Measurements from ENCODE around the gene KIF15. TPM values are rescaled to one million over a fixed set of nuclear protein-coding genes. Genes with fewer than 3 reads are reported as not detected.

The KIF15 gene
- total and polyA plus RNA-seq, 2 experiments from 2014 or later, result 2.7 to 6.4 TPM

DNA sequence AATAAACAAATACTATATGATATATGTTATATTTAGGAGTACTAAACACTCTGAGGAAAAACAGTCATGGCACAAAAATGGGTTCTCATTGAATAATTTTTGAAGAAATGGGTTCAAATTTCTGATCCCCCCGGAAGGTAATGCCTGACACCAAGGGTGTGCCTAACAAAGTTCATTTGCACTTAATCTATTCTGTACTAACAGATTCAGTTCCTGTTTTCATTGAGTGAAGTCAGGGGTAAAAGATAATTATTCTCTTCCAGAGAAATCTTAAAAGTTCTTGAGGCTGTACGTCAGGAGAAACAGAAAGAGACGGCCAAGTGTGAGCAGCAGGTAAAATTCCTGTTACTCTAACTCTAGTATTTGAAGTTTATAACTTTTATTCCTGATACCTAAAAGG is 65.6 kb downstream of the KIF15 start:
- no peaks in the 10 kb centered on the region for H3K36me3 ChIP-seq
- TF ChIP-seq, protein P1, sequence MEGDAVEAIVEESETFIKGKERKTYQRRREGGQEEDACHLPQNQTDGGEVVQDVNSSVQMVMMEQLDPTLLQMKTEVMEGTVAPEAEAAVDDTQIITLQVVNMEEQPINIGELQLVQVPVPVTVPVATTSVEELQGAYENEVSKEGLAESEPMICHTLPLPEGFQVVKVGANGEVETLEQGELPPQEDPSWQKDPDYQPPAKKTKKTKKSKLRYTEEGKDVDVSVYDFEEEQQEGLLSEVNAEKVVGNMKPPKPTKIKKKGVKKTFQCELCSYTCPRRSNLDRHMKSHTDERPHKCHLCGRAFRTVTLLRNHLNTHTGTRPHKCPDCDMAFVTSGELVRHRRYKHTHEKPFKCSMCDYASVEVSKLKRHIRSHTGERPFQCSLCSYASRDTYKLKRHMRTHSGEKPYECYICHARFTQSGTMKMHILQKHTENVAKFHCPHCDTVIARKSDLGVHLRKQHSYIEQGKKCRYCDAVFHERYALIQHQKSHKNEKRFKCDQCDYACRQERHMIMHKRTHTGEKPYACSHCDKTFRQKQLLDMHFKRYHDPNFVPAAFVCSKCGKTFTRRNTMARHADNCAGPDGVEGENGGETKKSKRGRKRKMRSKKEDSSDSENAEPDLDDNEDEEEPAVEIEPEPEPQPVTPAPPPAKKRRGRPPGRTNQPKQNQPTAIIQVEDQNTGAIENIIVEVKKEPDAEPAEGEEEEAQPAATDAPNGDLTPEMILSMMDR (IDR thresholded peaks at IDR 0.05; ENCODE audit: low read depth, low read length), result no peak
- H3K9me3 ChIP-seq (ENCODE audit: low read depth), result no peaks in the 10 kb centered on the region
- no peak for DNase-seq (ENCODE audit: low read depth in 1 of 2, low spot score in 1 of 2)
- no peak overlapping the region for H3K27ac ChIP-seq
- peaks cover 14% of the 10 kb centered on the region for H3K4me1 ChIP-seq (ENCODE audit: low read depth)
- no peak overlapping the region for H3K4me3 ChIP-seq
- no peaks in the 10 kb centered on the region for H3K27me3 ChIP-seq

DNA sequence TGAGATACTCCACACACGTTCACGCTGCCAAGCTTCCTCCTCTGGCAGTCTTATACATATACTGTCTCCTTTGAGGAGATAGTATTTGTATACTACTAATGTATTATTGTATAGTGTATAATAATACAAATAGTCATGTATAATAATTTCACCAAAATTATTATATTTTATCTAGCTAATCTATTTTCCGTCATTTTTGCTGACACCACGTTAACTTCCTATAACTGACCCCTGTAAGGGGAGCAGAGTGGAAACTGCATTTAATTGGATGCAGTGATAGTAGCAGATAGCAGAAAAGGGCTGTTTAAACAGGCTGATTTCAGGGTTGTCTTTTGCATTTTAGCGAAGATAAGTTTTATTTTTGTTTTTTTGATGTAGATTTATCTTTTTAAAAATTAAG is 69.6 kb downstream of the KIF15 start:
- no peak overlapping the region for H3K4me3 ChIP-seq
- no peaks in the 10 kb centered on the region for H3K9me3 ChIP-seq (ENCODE audit: low read depth)
- peaks cover 25% of the 10 kb centered on the region for H3K4me1 ChIP-seq (ENCODE audit: low read depth)
- no peaks in the 10 kb centered on the region for H3K27me3 ChIP-seq
- no peaks in the 10 kb centered on the region for H3K36me3 ChIP-seq
- TF ChIP-seq, protein P1 (IDR thresholded peaks at IDR 0.05; ENCODE audit: low read depth, low read length), result no peak
- DNase-seq (ENCODE audit: low read depth in 1 of 2, low spot score in 1 of 2), result no peak
- peak overlapping the region; percentile 33 for H3K27ac ChIP-seq

DNA sequence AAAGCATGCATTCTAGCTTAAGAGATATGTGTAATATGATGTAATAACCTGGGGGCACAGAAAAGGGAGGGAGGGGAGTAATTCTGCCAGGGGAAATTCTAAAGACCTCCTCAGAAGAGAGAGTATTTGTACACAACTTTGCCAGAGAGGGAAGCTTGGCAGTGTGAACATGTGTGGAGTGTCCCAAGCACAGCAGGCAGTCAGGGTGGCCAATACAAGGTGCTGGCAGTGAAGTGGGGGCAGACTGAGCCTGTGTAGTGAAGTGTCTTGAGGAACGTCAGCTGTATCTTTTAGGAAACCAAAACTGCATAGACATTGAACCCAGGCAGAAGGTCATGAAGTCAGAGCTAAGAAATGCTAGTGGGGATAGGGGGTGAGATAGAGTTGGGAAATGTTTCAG is 70.4 kb downstream of the KIF15 start:
- Histone ChIP-seq H3K4me3 (no peak overlapping the region), H3K36me3 (no peaks in the 10 kb centered on the region)

DNA sequence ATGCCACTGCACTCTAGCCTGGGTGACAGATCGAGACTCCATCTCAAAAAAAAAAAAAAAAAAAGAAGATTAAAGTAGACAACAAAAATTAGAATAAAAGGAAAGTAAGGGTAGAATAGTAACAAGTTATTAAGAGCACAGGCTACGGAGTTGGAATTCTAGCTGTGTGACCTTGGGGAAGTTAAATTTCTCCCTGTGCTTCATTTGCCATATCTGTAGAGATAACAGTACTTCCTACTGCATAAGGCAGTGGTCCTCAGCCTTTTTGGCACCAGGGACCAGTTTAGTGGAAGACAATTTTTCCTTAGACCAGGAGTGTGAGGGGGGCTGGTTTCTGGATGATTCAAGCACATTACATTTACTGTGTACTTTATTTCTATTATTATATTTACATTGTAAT is 71.4 kb downstream of the KIF15 start:
- H3K27ac ChIP-seq, result no peak overlapping the region
- no peak overlapping the region for H3K4me3 ChIP-seq
- TF ChIP-seq, protein P1 (IDR thresholded peaks at IDR 0.05; ENCODE audit: low read depth, low read length), result no peak
- H3K27me3 ChIP-seq, result no peaks in the 10 kb centered on the region
- H3K4me1 ChIP-seq (ENCODE audit: low read depth), result peaks cover 25% of the 10 kb centered on the region
- no peak for DNase-seq (ENCODE audit: low read depth in 1 of 2, low spot score in 1 of 2)
- no peaks in the 10 kb centered on the region for H3K9me3 ChIP-seq (ENCODE audit: low read depth)
- no peaks in the 10 kb centered on the region for H3K36me3 ChIP-seq

More for the DNA sequence above, 70.4 kb downstream of the KIF15 start:
- no peak for DNase-seq (ENCODE audit: low read depth in 1 of 2, low spot score in 1 of 2)
- TF ChIP-seq, protein P1 (IDR thresholded peaks at IDR 0.05; ENCODE audit: low read depth, low read length), result no peak
- Histone ChIP-seq H3K9me3 (ENCODE audit: low read depth) (no peaks in the 10 kb centered on the region), H3K27ac (peak overlapping the region; percentile 8), H3K4me1 (ENCODE audit: low read depth) (peaks cover 25% of the 10 kb centered on the region), H3K27me3 (no peaks in the 10 kb centered on the region)

DNA sequence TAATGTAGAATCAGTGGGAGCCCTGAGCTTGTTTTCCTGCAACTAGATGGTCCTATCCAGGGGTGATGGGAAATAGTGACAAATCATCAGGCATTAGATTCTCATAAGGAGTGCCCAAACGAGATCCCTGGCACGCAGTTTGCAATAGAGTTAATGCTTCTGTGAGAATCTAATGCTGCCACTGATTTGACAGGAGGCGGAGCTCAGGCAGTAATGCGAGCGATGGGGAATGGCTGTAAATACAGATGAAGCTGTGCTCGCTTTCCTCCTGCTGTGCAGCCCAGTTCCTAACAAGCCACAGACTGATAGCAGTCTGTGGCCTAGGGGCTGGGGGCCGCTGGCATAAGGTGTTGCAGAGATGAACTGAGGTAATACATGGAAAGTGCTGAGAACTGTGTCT is 71.8 kb downstream of the KIF15 start:
- no peaks in the 10 kb centered on the region for H3K36me3 ChIP-seq
- TF ChIP-seq, protein P1 (IDR thresholded peaks at IDR 0.05; ENCODE audit: low read depth, low read length), result no peak

DNA sequence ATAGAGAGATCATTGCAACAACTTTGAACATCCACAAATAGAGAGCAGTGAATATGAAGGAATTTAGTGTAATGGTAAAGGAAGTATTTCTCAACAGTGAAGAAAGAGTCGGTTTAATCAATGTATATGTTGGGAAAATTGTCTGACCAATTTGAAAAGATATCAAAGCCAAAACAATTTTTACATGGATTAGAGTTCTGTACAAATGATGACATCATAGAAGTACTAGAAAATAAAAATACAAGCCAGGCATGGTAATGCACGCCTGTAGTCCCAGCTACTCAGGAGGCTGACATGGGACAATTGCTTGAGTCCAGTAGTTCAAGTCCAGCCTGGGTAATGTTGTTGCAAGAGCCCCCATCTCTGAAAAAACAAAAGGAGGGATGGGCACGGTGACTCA is 74.1 kb downstream of the KIF15 start:
- H3K27me3 ChIP-seq, result no peaks in the 10 kb centered on the region
- DNase-seq (ENCODE audit: low read depth in 1 of 2, low spot score in 1 of 2), result no peak
- H3K9me3 ChIP-seq (ENCODE audit: low read depth), result no peaks in the 10 kb centered on the region
- H3K27ac ChIP-seq, result no peak overlapping the region
- TF ChIP-seq, protein P1 (IDR thresholded peaks at IDR 0.05; ENCODE audit: low read depth, low read length), result no peak
- peaks cover 17% of the 10 kb centered on the region for H3K4me1 ChIP-seq (ENCODE audit: low read depth)
- no peak overlapping the region for H3K4me3 ChIP-seq
- no peaks in the 10 kb centered on the region for H3K36me3 ChIP-seq

More for the DNA sequence above, 71.8 kb downstream of the KIF15 start:
- Histone ChIP-seq H3K27me3 (no peaks in the 10 kb centered on the region), H3K4me3 (no peak overlapping the region), H3K4me1 (ENCODE audit: low read depth) (peaks cover 25% of the 10 kb centered on the region), H3K9me3 (ENCODE audit: low read depth) (no peaks in the 10 kb centered on the region), H3K27ac (peak overlapping the region; percentile 20)
- DNase-seq (ENCODE audit: low read depth in 1 of 2, low spot score in 1 of 2), result peak in 1 of 2 donors; percentile 31
